H1 (cell line): ENCODE measurements around the gene SMARCAL1. TPM values are rescaled to one million over a fixed set of nuclear protein-coding genes. Genes with fewer than 3 reads are reported as not detected.

Experiments
- NRF1 ChIP-seq: IDR thresholded peaks from 2 replicates; pipeline ENCODE4 v1.6.1; 2011; ENCODE audit warnings: mild to moderate bottlenecking, low read depth, low read length, improper control_type of control experiment
- polyA plus RNA-seq, 7 experiments: library from polyadenylated mRNA; depleted of rRNA in 3 of 7; stranded (reverse) in 5 of 7; unstranded in 2 of 7; fragments of >200 nt in 5 of 7; fragments of 200-250 nt in 2 of 7; gene quantifications; 1 replicate in 5 of 7; 2 replicates in 1 of 7; 4 replicates in 1 of 7; pipeline versions ENCODE4 v1.2.1 to v1.2.3, GENCODE V29; 2011 to 2013; ENCODE audit warnings: missing spikeins in 2 of 7, mixed read lengths in 2 of 7
- total RNA-seq: library from RNA; stranded (reverse); fragmentation: NEBNext Ultra II Directional; extraction: Animal tissue kit (Norgen Biotek cat#: 25700); gene quantifications from 2 replicates; pipeline ENCODE4 v1.2.1, GENCODE V29; 2021

Gene SMARCAL1
- total and polyA plus RNA-seq, 2 of the 8 experiments (the other 6 are each of a cell fraction or from before 2014, with no cell fraction given): 17.6 to 17.9 TPM

- TF ChIP-seq NRF1: no peak
Measured at GRCh38 chr2:216474925-216475670, 62.8 kb downstream of the SMARCAL1 start (continued).
